GM19455 (cell line): ENCODE results near the gene GPC2.
"Not testable (repeated sequence)": the region's sequence is repeated elsewhere in the genome, so short reads cannot be mapped to it uniquely, and the experiment has no call there.

Experiments
- ATAC-seq: cut with Tn5 transposase; IDR thresholded peaks from one replicate; pipeline ENCODE4 v1.9.1; 2021; ENCODE audit not compliant: unreplicated experiment

Gene GPC2, protein sequence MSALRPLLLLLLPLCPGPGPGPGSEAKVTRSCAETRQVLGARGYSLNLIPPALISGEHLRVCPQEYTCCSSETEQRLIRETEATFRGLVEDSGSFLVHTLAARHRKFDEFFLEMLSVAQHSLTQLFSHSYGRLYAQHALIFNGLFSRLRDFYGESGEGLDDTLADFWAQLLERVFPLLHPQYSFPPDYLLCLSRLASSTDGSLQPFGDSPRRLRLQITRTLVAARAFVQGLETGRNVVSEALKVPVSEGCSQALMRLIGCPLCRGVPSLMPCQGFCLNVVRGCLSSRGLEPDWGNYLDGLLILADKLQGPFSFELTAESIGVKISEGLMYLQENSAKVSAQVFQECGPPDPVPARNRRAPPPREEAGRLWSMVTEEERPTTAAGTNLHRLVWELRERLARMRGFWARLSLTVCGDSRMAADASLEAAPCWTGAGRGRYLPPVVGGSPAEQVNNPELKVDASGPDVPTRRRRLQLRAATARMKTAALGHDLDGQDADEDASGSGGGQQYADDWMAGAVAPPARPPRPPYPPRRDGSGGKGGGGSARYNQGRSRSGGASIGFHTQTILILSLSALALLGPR

DNA sequence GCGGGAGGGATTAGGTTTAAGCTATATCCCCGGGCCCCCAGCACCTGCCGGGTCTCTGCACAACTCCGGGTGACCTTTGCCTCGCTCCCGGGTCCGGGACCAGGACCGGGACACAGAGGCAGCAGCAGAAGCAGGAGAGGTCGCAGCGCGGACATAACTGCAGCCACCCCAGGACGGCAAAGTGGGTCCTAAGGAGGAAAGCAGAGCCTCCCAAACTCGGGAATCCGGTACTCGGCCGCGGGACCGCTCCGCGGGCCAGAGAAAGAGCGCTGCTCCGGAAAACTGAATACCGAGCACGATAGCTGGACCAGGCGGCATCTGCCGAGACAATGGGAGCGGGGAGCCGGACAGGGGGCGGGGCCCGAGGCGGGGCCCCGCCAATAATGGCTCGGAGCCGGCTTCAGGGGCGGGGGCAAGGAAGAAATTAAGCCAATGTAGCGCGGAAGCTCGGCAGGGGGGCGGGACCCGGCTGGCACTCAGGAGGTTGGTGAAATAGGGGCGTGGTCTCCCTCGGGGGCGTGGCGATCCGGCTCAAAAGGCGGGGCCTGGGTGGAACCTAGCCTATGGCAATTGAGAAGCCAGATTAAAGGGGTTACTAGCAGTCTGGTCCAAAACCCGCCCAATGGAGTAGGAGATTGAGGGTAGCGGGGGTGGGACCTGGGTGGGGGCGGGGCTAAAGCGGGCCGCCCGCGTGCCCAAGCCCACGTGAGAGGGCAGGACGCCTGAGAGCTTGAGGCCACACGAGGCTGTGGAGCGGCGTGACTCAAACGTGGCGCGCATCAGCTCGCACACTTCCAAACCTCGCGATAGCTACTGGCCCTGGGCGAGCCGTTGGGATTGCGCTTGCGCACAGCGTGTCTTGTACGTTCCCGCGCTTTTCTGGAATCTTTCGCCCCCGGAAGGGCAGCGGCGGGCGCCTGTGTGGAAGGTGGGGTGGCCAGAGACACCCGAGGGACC lies at the start of gene GPC2, which contains the start of gene STAG3:
GPC2 (minus strand) TSS at position 337 of the 957 bp plus-strand sequence; CDS start at position 155, 182 bp downstream.
STAG3 (plus strand) TSS at position 874 of the 957 bp plus-strand sequence. CDS start 2,639 bp downstream, outside the sequence.
- peak; percentile 89 for ATAC-seq

DNA sequence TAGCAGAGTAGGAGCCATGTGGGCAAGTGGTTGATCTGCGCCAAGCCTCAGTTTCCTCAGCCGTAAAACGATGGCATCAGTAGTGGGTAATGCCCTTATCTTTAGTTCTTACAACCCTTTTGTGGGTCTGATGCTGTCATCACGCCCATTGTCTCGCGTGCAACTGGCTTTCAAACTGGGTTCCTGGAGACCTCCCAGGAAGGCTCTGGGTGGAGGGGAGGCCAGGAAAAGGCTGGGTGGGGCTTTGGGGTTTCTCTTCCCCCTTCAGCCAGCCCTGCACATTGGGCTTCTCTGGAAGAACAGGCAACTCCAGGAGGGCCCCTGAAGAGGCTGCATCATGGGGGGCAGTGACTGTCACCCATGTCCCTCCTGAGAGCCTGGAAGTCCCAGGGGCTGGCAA lies 47.7 kb upstream of the GPC2 start:
- ATAC-seq = not testable (repeated sequence)

DNA sequence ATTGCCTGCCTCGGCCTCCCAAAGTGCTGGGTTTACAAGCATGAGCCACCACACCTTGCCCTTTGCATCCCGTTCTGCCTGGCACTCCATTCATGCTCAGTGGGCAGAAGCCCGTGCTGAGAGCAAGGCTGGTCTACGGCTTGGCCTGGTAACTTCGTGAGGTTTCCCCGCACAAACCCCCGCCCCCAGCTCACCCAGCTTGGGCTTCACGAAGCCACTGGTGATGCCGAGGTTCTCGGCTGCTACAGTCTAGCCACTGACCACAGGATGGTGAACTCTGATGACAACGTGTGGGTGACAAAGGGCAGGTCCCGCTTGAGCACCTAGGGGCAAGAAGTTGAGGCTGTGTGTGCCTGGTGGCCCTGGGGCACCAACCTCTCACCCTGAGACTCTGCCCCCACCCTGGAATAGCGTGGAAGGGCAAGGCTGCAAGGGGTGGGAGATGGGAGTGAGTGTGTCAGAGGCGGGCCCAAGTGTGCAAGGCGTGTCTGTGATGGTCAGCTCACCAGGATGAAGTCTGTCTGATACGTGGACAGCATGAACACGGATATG lies 46.3 kb upstream of the GPC2 start:
- not testable (repeated sequence) for ATAC-seq

DNA sequence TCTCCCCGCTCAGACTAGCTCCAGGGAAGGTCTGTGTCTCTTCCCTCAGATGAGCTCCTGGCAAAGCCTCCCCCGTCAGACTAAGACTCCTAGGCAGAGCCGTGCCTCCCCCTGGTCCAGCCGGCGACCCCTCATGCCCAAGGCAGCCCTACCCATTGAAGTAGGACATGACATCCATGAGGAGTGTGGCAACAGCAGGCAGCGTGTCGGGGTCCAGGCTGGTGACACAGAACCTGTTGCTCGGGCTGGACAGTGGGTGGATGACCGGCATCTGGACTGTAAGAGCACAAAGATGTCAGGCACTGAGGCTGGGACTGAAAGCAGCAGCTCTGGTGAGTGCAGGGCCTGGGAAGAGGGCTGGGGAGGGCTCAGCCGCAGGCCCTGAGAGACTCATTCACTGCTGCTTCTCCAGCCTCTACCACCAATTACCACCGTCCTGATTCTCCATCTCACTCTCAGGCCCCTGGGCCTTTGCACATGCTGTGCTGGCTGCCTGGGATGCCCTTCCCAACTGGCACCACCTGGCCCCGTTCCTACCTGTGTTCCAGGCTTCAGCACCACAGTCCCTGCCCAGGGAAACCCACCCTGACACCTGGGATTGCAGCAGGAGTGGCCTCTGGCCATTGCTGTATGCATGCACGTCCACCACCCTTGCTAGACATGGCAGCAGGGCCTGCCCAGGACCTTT lies 45.4 kb upstream of the GPC2 start:
- ATAC-seq = no peak

DNA sequence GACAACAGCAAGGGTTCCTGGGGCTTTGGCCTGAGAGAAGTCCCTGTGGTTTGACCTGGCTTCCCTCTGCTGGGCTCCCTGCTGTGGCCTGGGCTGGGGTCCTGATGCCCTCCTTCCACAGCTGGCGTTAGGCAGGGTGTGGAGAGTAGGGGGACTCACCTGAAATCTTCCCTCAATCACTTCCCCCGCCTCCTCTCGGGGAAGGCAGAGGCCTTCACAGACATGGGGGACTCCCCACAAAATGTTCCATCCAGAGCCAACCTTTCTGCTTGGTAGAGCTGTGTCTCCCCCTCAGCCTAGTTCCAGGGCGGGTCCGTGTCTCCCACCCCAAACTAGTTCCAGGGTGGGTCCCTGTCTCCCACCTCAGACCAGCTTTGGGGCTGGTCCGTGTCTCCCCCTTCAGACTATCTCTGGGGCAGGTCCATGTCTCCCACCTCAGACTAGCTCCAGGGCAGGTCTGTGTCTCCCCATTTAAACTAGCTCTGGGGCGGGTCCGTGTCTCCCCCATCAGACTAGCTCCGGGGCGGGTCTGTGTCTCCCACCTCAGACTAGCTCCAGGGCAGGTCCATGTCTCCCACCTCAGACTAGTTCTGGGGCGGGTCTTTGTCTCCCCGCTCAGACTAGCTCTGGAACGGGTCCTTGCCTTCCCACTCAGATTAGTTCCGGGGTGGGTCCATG lies 44.7 kb upstream of the GPC2 start:
- no peak for ATAC-seq

DNA sequence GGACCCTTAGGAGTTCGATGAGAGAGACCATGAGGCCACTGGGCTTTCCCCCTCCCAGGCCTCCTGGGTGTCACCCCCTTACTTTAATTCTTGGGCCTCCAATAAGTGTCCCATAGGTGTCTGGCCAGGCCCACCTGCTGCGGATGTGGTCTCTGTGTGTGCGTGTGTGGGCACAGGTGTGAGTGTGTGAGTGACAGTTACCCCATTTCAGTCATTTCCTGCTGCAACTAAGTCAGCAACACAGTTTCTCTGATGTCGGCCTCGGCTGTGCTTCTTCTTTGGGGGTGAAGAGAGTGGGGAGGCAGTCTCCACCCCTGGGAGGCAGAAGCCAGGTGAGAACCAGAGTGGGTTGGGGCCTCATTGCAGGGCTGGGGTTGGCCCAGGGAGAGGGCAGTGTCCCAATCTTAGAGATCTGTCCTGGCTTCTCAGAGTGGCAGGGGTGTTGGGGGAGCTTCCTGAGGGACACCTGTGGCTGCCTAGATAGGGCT lies 44.1 kb upstream of the GPC2 start:
- ATAC-seq = peak; percentile 55

DNA sequence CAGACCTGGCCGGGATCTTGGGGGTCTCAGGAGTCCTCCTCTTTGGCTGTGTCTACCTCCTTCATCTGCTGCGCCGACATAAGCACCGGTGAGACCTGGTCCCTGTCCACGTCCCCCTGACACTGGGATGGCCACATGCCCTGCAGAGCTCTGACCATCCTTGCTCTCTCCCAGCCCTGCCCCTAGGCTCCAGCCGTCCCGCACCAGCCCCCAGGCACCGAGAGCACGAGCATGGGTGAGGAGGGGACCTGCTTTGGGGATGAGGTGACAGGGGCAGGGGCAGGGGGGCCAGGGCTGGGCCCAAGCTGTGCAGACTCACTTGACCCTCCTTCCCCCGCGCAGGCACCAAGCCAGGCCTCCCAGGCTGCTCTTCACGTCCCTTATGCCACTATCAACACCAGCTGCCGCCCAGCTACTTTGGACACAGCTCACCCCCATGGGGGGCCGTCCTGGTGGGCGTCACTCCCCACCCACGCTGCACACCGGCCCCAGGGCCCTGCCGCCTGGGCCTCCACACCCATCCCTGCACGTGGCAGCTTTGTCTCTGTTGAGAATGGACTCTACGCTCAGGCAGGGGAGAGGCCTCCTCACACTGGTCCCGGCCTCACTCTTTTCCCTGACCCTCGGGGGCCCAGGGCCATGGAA lies 43.5 kb upstream of the GPC2 start:
- ATAC-seq = peak; percentile 8

DNA sequence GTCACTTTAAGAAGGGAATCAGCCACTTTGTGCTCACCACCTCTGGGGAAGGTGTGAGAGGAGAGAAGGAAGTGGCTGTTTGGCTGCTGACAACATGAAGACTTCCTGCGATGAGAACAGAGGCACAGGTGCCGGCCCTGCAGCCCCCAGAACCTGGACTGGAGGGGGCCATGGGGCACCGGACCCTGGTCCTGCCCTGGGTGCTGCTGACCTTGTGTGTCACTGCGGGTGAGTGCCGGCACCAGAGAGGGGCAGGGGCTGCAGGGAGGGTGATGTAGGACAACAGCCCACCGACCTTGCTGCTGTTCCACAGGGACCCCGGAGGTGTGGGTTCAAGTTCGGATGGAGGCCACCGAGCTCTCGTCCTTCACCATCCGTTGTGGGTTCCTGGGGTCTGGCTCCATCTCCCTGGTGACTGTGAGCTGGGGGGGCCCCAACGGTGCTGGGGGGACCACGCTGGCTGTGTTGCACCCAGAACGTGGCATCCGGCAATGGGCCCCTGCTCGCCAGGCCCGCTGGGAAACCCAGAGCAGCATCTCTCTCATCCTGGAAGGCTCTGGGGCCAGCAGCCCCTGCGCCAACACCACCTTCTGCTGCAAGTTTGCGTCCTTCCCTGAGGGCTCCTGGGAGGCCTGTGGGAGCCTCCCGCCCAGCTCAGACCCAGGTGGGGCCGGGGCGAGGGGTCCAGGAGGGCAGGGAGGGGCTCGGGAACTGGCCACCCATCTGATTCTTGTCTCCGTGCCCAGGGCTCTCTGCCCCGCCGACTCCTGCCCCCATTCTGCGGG lies 42.8 kb upstream of the GPC2 start, which contains the start of gene PVRIG:
PVRIG (plus strand) TSS at position 149 of the 785 bp plus-strand sequence; CDS start at position 171, 22 bp downstream.
- ATAC-seq = not testable (repeated sequence)

DNA sequence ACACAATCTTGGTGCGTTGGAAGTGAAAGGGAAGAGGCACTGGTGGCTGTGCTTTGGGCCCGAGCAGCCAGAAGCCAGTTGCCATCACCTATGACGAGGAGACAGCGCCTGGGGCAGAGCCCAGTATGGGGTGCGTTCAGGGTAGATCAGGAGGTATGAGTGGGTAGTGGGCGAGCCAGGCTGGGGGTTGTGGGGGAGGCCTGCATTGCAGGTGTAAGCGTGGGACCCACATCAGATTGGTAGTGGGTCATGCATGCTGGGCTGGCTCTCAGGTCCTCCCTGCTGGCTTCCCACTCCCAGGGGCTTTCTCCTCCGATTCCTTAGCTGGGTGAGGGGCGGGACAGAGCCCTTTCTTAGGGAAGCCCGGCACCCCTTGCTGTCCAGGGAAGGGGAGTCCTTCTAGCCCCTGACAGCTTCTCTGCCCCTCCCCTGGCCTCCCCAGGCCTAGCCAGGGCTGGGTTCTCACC lies 42.1 kb upstream of the GPC2 start:
- ATAC-seq = no peak

DNA sequence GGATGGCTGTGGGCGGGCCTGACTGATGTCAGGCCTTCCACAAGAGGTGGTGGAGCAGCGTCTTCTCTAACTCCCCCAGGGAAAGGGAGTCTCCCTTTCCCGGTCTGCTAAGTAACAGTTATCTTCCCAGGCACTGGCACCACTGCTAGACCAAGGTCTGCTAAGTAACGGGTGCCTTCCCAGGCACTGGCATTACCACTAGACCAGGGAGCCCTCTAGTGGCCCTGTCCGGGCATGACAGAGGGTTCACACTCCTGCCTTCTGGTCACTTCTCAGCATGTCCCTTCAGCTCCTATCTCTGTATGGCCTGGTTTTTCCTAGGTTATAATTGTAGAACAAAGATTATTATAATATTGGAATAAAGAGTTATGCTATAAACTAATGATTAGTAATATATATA lies 40.8 kb upstream of the GPC2 start:
- peak; percentile 11 for ATAC-seq

DNA sequence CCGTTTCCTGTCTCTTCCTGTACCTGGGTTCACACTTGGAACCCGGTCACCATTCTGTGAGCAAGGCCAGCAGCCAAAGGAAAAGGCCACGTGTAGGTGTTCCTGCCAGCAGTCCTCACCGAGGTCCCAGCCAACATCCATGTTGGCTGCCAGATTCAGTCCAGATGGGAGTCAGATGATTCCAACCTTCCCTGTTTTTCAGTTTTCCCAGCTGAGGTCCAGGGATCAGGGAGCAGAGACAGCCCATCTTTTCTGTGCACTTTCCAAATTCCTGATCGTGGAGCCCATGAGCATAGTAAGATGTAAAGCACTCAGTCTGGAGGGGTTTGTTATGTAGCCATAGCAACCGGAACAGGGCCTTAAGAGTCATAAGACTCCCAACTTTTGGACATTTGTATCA lies 38.7 kb upstream of the GPC2 start:
- no peak for ATAC-seq

DNA sequence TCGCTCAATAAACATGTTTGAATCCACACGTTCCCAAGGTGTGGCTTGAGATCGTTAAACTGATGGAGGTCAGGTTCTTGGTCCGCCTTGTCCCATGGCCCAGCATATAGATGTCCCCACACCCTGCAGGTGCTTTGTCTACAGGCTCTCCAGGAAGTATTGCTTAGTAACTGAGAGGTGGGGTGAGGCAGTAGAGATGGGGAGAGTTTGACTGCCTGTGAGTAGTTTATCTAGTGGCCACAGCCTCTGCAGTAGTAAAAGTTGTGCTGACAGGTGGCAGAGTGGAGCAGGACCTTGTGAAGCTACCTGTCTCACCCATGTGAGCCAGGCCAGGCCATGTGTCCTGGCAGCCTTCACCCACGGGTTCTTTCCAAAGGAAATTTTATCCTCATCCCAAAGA lies 37.2 kb upstream of the GPC2 start:
- ATAC-seq = not testable (repeated sequence)

DNA sequence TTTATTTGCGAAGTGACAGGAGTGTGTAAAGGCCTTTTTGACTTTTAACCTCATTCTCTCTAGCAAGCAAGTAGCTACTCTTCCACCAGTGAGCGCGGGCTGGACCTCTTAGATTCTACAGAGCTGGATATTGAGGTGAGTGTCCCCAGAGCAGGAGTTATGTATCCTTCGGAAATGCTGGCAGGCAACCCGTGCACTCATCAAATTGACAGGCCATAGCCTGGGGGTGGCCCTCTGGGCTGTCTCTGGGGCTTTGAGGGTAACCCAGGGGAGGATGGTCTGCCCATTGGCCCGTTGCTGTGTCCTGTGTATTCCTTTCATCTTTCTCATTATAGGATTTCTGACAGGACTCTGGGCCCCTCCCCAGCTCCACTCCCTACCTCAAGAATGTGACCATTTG lies 36.5 kb upstream of the GPC2 start:
- no peak for ATAC-seq

DNA sequence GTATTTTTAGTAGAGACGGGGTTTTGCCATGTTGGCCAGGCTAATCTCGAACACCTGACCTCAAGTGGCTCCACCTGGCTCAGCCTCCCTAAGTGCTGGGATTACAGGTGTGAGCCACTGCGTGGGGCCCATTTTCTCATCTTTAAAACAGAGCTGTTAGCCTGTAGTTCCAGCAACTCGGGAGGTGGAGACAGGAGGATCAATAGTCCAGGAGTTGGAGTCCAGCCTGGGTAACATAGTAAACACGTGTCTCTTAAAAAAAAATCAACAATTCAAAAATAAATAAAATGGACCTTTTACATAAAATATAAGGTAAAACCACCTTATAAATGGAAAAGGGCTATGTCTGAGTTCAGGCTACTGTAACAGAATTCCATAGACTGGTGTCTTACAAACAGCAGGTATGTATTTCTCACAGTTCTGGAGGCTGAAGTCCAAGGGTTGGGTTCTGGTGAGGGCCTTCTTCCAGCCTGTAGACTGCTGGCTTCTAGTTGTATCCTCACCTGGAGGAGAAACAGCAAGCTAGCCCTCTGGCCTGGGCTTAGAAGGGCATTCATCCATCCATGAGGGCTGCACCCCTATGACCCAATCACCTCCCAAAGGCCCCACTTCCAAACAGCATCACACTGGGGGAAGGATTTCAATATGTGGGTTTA lies 35.6 kb upstream of the GPC2 start:
- no peak for ATAC-seq

DNA sequence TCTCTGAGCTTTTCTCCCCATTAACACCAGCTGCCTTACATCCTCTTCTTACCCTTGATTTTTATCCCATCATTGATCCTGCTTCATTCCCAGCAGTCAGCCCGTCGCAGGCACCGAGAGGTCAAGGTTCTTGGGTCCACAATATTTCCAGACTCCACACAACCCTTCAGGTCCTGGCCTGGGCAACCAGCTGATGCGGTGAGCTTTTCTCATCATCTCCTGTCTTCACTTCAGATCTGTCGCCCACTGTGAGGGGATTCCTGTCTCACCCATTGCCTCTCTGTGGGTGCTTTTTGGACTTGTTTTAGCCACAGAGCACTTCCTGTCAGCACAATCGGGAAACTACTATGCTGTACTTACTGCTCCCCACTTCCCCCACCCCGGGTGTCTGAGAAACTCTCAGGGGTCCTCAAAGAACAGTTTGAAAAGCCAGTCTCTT lies 34.2 kb upstream of the GPC2 start:
- peak; percentile 40 for ATAC-seq

DNA sequence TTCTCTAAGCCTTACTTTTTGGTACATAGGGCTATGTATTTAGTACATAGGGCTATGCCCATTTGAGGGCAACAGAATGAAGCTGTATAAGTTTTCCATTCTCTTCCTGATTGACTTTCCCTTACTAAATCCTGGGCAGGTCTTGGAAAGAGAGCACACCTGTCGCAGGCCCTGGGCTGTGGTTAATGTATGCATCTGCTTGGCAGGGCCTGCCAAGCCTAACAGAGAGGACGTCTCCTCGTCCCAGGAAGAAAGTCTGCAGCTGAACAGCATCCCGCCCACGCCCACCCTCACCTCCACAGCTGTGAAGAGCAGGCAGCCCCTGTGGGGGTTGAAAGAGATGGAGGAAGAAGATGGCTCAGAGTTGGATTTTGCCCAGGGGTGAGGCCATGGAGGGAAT lies 33.6 kb upstream of the GPC2 start:
- no peak for ATAC-seq

DNA sequence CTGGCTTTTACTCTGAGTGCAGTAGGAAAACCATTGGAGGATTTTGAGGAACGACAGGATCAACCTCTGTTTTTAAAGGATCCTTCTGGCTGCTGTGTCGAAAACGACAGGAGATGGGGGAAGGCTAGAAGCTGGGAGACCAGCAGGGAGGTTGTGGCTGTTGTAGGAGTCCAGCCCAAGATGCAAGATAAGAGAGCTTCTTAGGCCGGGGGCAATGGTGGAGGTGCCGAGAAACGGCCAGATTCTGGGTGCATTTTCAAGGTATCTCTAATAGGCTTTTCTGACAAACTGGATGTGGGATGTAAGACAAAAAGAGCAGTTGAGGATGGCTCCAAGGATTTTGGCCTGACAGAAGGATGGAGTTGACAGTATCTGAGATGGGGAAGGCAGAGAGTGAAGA lies 32.3 kb upstream of the GPC2 start:
- no peak for ATAC-seq
